ENCODE data around the gene LMCD1. TPM values are rescaled to one million over a fixed set of nuclear protein-coding genes. Genes with fewer than 3 reads are reported as not detected.

LMCD1 gene
- total and polyA plus RNA-seq, 4 donors = 33.6 to 179 (median 98.4) TPM

- ATAC-seq (ENCODE audit: insufficient read depth, low FRiP score) (no peak), DNase-seq (no peak)
- Histone ChIP-seq H3K4me3 (no peak overlapping the region), H3K9me3 (ENCODE audit: control insufficient read depth in 4 of 4, insufficient read depth in 3 of 4, low read length in 3 of 4) (no peaks in the 10 kb centered on the region), H3K27ac (ENCODE audit: low read depth in 1 of 2, low read length in 1 of 2) (peak overlapping the region in 1 of 2 donors; percentile 37), H3K9ac (ENCODE audit: insufficient read depth in 1 of 2, low read length in 2 of 2) (no peak overlapping the region), H3K36me3 (ENCODE audit: control insufficient read depth in 4 of 4, insufficient read depth in 4 of 4, low read length in 4 of 4) (peaks cover 18 to 26% (median 24%) of the 10 kb centered on the region in 4 donors), H3K27me3 (ENCODE audit: control insufficient read depth in 3 of 3, insufficient read depth in 3 of 3, low read length in 2 of 3) (no peaks in the 10 kb centered on the region), H3K4me1 (ENCODE audit: control insufficient read depth in 5 of 5, insufficient read depth in 5 of 5, low read length in 5 of 5) (peaks cover 3 to 26% (median 9%) of the 10 kb centered on the region in 5 donors)
- no peak for TF ChIP-seq CTCF (IDR thresholded peaks at IDR 0.05; ENCODE audit: control extremely low read depth, extremely low read depth)
- WGBS, 2 donors = 78 to 82% methylated on average over 8 of the region's 8 CpGs
Observed at GRCh38 chr3:8536096-8537056, 34.8 kb downstream of the LMCD1 start.

GRCh38 chr3:8537440-8537839 is 35.8 kb downstream of the LMCD1 start:
- Histone ChIP-seq H3K27ac (ENCODE audit: low read depth in 1 of 2, low read length in 1 of 2) (no peak overlapping the region), H3K27me3 (ENCODE audit: control insufficient read depth in 3 of 3, insufficient read depth in 3 of 3, low read length in 2 of 3) (no peaks in the 10 kb centered on the region), H3K9me3 (ENCODE audit: control insufficient read depth in 4 of 4, insufficient read depth in 3 of 4, low read length in 3 of 4) (no peaks in the 10 kb centered on the region), H3K9ac (ENCODE audit: insufficient read depth in 1 of 2, low read length in 2 of 2) (no peak overlapping the region), H3K4me3 (no peak overlapping the region), H3K36me3 (ENCODE audit: control insufficient read depth in 4 of 4, insufficient read depth in 4 of 4, low read length in 4 of 4) (peaks cover 22 to 30% (median 24%) of the 10 kb centered on the region in 4 donors), H3K4me1 (ENCODE audit: control insufficient read depth in 5 of 5, insufficient read depth in 5 of 5, low read length in 5 of 5) (peaks cover 0 to 21% (median 3%) of the 10 kb centered on the region in 5 donors)
- 92 to 95% methylated on average over 1 of the region's 1 CpG for WGBS, 2 donors
- no peak for ATAC-seq (ENCODE audit: insufficient read depth, low FRiP score)
- no peak for DNase-seq
- no peak for TF ChIP-seq CTCF (IDR thresholded peaks at IDR 0.05; ENCODE audit: control extremely low read depth, extremely low read depth)

- ATAC-seq (ENCODE audit: insufficient read depth, low FRiP score) = no peak
- Histone ChIP-seq H3K9me3 (ENCODE audit: control insufficient read depth in 4 of 4, insufficient read depth in 3 of 4, low read length in 3 of 4) (no peaks in the 10 kb centered on the region), H3K9ac (ENCODE audit: insufficient read depth in 1 of 2, low read length in 2 of 2) (no peak overlapping the region), H3K36me3 (ENCODE audit: control insufficient read depth in 4 of 4, insufficient read depth in 4 of 4, low read length in 4 of 4) (peaks cover 22 to 30% (median 24%) of the 10 kb centered on the region in 4 donors), H3K4me3 (no peak overlapping the region), H3K27ac (ENCODE audit: low read depth in 1 of 2, low read length in 1 of 2) (peak overlapping the region in 1 of 2 donors; percentile 57), H3K4me1 (ENCODE audit: control insufficient read depth in 5 of 5, insufficient read depth in 5 of 5, low read length in 5 of 5) (peaks cover 0 to 19% (median 0%) of the 10 kb centered on the region in 5 donors), H3K27me3 (ENCODE audit: control insufficient read depth in 3 of 3, insufficient read depth in 3 of 3, low read length in 2 of 3) (no peaks in the 10 kb centered on the region)
- DNase-seq = no peak
- TF ChIP-seq CTCF (IDR thresholded peaks at IDR 0.05; ENCODE audit: control extremely low read depth, extremely low read depth) = no peak
- WGBS, 2 donors = 94 to 99% methylated on average over 4 of the region's 4 CpGs
Observed at GRCh38 chr3:8538223-8538622, 36.6 kb downstream of the LMCD1 start.
